Subcutaneous abdominal adipose tissue (tissue), 5 donors: ENCODE results near the gene FOXR2.

ENCODE experiments used
- H3K27ac ChIP-seq: one replicate; pipeline ENCODE4 v1.7.0; 2013; ENCODE audit warnings: low read depth, mild to moderate bottlenecking, inconsistent platforms, low read length, moderate library complexity
- H3K27me3 ChIP-seq, 5 donors: one replicate each; pipeline ENCODE4 v1.7.0; 2013; ENCODE audit warnings: low read length in 5 of 5, inconsistent platforms in 1 of 5; ENCODE audit not compliant: control insufficient read depth in 5 of 5, insufficient read depth in 4 of 5
- H3K36me3 ChIP-seq, 5 donors: one replicate each; pipeline ENCODE4 v1.7.0; 2013; ENCODE audit warnings: low read length in 5 of 5; ENCODE audit not compliant: control insufficient read depth in 5 of 5, insufficient read depth in 5 of 5
- H3K4me1 ChIP-seq, 5 donors: one replicate each; pipeline ENCODE4 v1.7.0; 2013; ENCODE audit warnings: low read length in 5 of 5, mild to moderate bottlenecking in 3 of 5, moderate library complexity in 1 of 5; ENCODE audit not compliant: control insufficient read depth in 5 of 5, insufficient read depth in 5 of 5
- H3K4me3 ChIP-seq, 5 donors: one replicate each; pipeline ENCODE4 v1.7.0; 2013; ENCODE audit warnings: low read length in 5 of 5, low read depth in 1 of 5
- H3K9ac ChIP-seq, 5 donors: one replicate each; pipeline ENCODE4 v1.7.0; 2013; ENCODE audit warnings: low read length in 5 of 5, mild to moderate bottlenecking in 4 of 5, moderate library complexity in 3 of 5
- H3K9me3 ChIP-seq, 5 donors: one replicate each; pipeline ENCODE4 v1.7.0; 2013; ENCODE audit warnings: low read length in 5 of 5; ENCODE audit not compliant: control insufficient read depth in 5 of 5
- donor health status: healthy.
- donor health status: healthy.
- donor health status: healthy.
- donor health status: healthy.
- donor health status: healthy.

The FOXR2 gene, protein sequence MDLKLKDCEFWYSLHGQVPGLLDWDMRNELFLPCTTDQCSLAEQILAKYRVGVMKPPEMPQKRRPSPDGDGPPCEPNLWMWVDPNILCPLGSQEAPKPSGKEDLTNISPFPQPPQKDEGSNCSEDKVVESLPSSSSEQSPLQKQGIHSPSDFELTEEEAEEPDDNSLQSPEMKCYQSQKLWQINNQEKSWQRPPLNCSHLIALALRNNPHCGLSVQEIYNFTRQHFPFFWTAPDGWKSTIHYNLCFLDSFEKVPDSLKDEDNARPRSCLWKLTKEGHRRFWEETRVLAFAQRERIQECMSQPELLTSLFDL

GRCh38 chrX:55623100-55623499 is at the start of gene FOXR2:
FOXR2 (plus strand) TSS chrX:55623400; CDS start chrX:55623712, 312 bp downstream.
- no peak within 1 kb of the TSS for H3K9ac ChIP-seq
- H3K4me1 ChIP-seq = no peaks in the 10 kb centered on the region
- peaks cover 0 to 20% (median 5%) of the 10 kb centered on the region in 5 donors for H3K27me3 ChIP-seq
- no peaks in the 10 kb centered on the region for H3K9me3 ChIP-seq
- H3K27ac ChIP-seq = no peak within 1 kb of the TSS
- no peaks in the 10 kb centered on the region for H3K36me3 ChIP-seq
- no peak within 1 kb of the TSS for H3K4me3 ChIP-seq

GRCh38 chrX:55579115-55579514 is 44.1 kb upstream of the FOXR2 start:
- Histone ChIP-seq H3K36me3 (no peaks in the 10 kb centered on the region), H3K9ac (no peak overlapping the region), H3K27me3 (no peaks in the 10 kb centered on the region), H3K4me1 (no peaks in the 10 kb centered on the region), H3K4me3 (no peak overlapping the region), H3K27ac (no peak overlapping the region), H3K9me3 (peaks cover 0 to 11% (median 4%) of the 10 kb centered on the region in 5 donors)

DNA sequence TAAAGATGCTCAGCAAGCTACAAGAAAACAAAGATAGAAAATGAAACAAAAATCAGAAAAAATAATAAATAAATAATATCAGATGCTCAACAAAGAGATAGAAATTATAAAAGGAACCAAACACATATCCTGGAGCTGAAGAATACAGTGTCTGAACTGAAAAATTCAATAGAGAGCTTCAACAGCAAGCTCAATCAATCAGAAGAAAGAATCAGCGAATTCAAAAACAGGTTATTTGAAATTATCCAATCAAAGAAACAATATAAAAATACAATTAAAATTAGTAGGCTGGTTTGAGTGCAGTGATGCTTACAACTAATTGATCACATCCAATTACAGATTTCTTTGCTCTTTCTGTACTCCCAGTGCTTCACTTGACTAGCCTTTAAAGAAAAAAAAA is 40.8 kb upstream of the FOXR2 start:
- Histone ChIP-seq H3K27me3 (no peaks in the 10 kb centered on the region), H3K4me3 (no peak overlapping the region), H3K4me1 (no peaks in the 10 kb centered on the region), H3K9me3 (peaks cover 0 to 11% (median 4%) of the 10 kb centered on the region in 5 donors), H3K27ac (no peak overlapping the region), H3K36me3 (no peaks in the 10 kb centered on the region), H3K9ac (no peak overlapping the region)

DNA sequence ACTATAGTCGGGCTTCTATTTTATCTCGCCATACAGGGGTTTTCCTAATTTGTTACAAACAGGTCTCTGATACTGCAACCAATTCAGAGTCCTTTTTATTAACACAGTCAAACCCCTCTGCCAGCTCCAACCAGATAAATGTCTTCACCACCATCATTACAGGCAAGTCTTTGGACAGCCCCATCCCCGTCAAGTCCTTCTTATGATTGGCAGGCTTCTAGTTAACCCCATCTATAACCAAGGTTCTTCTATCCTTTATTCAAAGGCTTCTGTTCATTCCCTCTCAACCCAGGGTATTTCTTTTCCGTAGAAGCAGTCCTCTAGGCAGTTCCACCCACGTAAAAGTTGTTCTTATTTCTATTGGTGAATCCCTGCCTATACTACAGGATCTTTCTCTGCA is 29.9 kb upstream of the FOXR2 start:
- no peaks in the 10 kb centered on the region for H3K36me3 ChIP-seq
- no peaks in the 10 kb centered on the region for H3K27me3 ChIP-seq
- H3K9ac ChIP-seq = no peak overlapping the region
- H3K27ac ChIP-seq = no peak overlapping the region
- no peak overlapping the region for H3K4me3 ChIP-seq
- H3K9me3 ChIP-seq = peaks cover 0 to 7% (median 0%) of the 10 kb centered on the region in 5 donors
- H3K4me1 ChIP-seq = no peaks in the 10 kb centered on the region

GRCh38 chrX:55593756-55594257 is 29.4 kb upstream of the FOXR2 start:
- Histone ChIP-seq H3K36me3 (no peaks in the 10 kb centered on the region), H3K9ac (no peak overlapping the region), H3K9me3 (peaks cover 0 to 7% (median 0%) of the 10 kb centered on the region in 5 donors), H3K27ac (no peak overlapping the region), H3K27me3 (no peaks in the 10 kb centered on the region), H3K4me1 (no peaks in the 10 kb centered on the region), H3K4me3 (no peak overlapping the region)

GRCh38 chrX:55598333-55598732 is 24.9 kb upstream of the FOXR2 start:
- Histone ChIP-seq H3K27ac (no peak overlapping the region), H3K4me1 (no peaks in the 10 kb centered on the region), H3K27me3 (no peaks in the 10 kb centered on the region), H3K4me3 (no peak overlapping the region), H3K9me3 (peaks cover 0 to 7% (median 0%) of the 10 kb centered on the region in 5 donors), H3K9ac (no peak overlapping the region), H3K36me3 (no peaks in the 10 kb centered on the region)

- no peak overlapping the region for H3K4me3 ChIP-seq
Measured at GRCh38 chrX:55619547-55619946, 3.7 kb upstream of the FOXR2 start.

GRCh38 chrX:55624403-55624802 is 1.2 kb downstream of the FOXR2 start:
- peaks cover 0 to 20% (median 5%) of the 10 kb centered on the region in 5 donors for H3K27me3 ChIP-seq
- H3K4me3 ChIP-seq = no peak overlapping the region
- no peak overlapping the region for H3K27ac ChIP-seq
- H3K4me1 ChIP-seq = no peaks in the 10 kb centered on the region
- no peaks in the 10 kb centered on the region for H3K9me3 ChIP-seq
- no peaks in the 10 kb centered on the region for H3K36me3 ChIP-seq
- H3K9ac ChIP-seq = no peak overlapping the region

More at GRCh38 chrX:55619547-55619946, 3.7 kb upstream of the FOXR2 start:
- Histone ChIP-seq H3K9me3 (no peaks in the 10 kb centered on the region), H3K36me3 (no peaks in the 10 kb centered on the region), H3K9ac (no peak overlapping the region), H3K27me3 (peaks cover 0 to 18% (median 9%) of the 10 kb centered on the region in 5 donors), H3K4me1 (no peaks in the 10 kb centered on the region), H3K27ac (no peak overlapping the region)

- Histone ChIP-seq H3K36me3 (no peaks in the 10 kb centered on the region), H3K9me3 (no peaks in the 10 kb centered on the region), H3K9ac (no peak overlapping the region), H3K4me1 (no peaks in the 10 kb centered on the region), H3K4me3 (no peak overlapping the region), H3K27ac (no peak overlapping the region), H3K27me3 (peaks cover 0 to 14% (median 7%) of the 10 kb centered on the region in 5 donors)
Measured at GRCh38 chrX:55636109-55636508, 12.9 kb downstream of the FOXR2 start.

- H3K4me1 ChIP-seq = no peaks in the 10 kb centered on the region
- no peaks in the 10 kb centered on the region for H3K9me3 ChIP-seq
- no peak overlapping the region for H3K4me3 ChIP-seq
- H3K36me3 ChIP-seq = no peaks in the 10 kb centered on the region
- H3K9ac ChIP-seq = no peak overlapping the region
- H3K27me3 ChIP-seq = peaks cover 0 to 14% (median 8%) of the 10 kb centered on the region in 5 donors
- H3K27ac ChIP-seq = no peak overlapping the region
Measured at GRCh38 chrX:55638933-55639332, 15.7 kb downstream of the FOXR2 start.
